Dermis microvascular lymphatic vessel endothelial cell (primary cell): ENCODE data around the gene CNR1. TPM values are rescaled to one million over a fixed set of nuclear protein-coding genes. Genes with fewer than 3 reads are reported as not detected.
"Not testable (repeated sequence)": the region's sequence is repeated elsewhere in the genome, so short reads cannot be mapped to it uniquely, and the experiment has no call there.

Source experiments
- DNase-seq, 2 donors: peaks; one replicate each; pipeline versions ENCODE4 v3.0.0 to v3.0.0-alpha.2; 2010; ENCODE audit warnings: low read depth in 2 of 2
- total RNA-seq: library from RNA; depleted of rRNA; stranded (reverse); fragments of >200 nt; gene quantifications from 2 replicates; pipeline ENCODE4 v1.2.1, GENCODE V29; 2014

Gene CNR1
- total RNA-seq, result under 0.01 TPM in 1 of 2 replicates, not detected in the other

DNA sequence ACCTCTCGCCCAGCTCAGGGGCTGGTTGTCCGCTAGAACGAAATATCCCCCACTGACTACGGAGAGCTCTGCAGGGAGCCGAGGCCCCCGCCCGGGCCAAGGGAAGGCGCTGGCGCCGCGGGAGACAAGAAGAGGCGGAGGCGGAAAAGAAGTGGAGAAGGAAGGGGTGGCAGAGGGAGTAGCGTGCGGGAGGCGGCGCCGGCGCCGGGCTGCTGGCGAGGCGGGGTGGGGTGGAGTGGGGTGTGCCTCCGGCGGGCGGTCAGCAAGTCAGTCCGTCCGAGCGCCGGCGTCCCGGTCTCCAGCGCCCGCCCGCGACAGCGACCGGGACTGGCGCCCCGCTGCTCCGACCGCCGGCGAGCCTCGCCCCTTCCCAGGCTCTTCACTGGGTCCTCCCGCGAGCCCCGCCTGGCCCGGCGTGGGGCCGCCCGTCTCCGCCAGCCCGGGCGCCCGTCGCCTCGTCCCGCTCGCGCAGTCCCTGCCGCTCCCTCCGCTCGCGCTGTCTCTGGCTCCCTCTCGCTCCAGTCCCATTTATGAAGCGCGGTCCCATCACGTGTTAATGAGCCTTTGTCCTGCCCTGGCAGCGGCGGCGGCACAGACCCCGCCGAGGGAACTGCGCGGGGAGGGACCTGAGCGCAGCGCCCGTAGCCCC is at the start of gene CNR1:
TSS of gene CNR1 (minus strand) at position 504 of the 649 bp plus-strand sequence. CDS start 21,073 bp downstream, outside the sequence.
- peak in 1 of 2 donors; percentile 34 for DNase-seq

GRCh38 chr6:88211446-88211845 is 45.3 kb upstream of the CNR1 start:
- DNase-seq, result no peak

DNA sequence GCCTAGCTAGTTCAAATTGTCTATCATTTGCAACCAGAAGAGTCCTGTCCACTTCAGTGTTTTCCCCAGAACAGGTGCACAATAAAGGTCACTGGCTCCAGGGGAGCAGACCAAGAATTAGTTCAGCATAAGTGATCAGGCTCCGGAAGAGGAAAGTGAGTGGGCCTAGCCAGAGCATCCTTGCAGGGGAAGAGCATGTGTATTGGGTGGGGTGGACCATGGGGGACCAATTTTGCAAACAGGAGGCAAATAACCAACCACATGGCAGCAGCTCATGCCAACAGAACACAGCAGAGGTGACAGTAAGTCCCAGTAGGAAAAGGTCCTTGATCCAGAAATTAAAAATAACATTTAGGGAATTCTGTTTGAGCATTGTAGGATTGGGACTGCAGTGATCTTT is 43.2 kb upstream of the CNR1 start:
- no peak for DNase-seq

DNA sequence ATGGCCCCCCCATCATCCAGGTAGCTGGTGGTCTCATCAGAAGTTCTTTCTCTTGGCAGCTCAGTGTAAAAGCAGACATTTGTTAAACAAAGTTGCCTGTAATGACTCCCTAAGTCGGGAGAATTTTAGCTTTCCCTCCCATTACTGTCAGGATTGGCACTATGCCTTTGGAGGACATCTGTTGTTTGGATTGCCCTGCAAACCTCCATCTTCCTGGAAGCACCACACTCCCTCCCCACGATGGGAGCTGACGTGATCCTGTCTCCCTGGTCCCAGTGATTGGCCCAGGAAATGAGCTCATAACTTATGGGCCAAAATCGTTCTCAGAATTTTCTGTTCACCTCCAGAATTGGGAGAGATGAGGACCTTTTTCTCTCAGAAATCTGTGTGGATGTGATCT is 42.6 kb upstream of the CNR1 start:
- DNase-seq, result no peak

DNA sequence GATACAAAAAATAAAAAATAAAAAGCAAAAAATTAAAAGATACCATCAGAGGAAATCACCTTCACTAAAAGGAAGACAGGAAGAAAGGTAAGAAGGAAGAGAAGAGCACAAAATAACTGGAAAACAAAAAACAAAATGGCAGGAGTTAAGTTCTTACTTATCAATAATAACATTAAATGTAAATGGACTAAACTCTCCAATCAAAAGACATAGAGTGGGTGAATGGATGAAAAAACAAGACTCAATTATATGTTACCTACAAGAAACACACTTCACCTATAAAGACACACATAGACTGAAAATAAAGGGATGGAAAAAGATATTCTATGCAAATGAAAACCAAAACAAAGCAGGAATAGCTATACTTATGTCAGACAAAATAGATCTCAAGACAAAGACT is 35.6 kb upstream of the CNR1 start:
- not testable (repeated sequence) for DNase-seq

- DNase-seq, result no peak
Observed at GRCh38 chr6:88184921-88185320, 18.8 kb upstream of the CNR1 start.

GRCh38 chr6:88183471-88183870 is 17.3 kb upstream of the CNR1 start:
- DNase-seq, result no peak

DNA sequence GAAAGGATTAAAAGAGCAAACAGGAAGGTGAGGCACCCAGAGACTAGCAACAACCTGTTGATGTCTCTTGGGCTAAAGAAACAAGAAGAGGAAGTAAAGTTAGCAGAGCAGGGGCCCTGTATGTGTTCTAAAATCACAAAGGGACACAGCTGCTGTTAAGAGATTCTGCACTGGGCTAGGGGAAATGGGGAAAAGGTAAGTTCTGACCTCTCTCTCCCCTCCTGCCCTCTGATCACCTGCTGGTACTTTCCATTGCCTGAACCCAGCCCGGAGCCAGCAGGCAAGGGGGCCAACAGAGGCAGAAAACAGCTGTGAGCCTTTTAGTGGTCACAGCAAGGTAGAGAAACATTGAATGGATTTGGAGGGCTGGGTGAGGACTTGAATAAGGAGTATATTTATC is 13.5 kb upstream of the CNR1 start:
- DNase-seq, result no peak

GRCh38 chr6:88177961-88178464 is 11.9 kb upstream of the CNR1 start:
- DNase-seq, result no peak

- DNase-seq, result no peak
Observed at GRCh38 chr6:88174906-88175305, 8.8 kb upstream of the CNR1 start.

DNA sequence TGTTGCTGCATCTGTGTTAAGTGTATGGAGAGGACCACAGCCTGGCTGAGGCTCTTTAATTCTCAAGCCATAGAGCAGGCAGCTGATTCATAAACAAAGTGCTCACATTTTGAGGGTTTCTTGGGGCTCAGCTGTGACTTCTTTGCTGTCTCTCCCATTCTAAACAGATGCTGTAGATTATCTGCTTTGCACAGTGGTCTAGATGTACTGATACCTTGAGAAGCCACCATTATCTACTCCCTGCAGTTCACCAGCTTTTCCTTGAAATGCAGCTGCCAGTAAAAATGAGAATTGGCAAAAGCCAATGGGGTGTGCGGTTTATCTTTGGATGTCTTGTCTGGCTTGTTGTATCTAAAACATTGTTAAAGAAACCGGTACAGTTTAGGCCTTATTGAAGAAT is 5.2 kb upstream of the CNR1 start:
- no peak for DNase-seq

DNA sequence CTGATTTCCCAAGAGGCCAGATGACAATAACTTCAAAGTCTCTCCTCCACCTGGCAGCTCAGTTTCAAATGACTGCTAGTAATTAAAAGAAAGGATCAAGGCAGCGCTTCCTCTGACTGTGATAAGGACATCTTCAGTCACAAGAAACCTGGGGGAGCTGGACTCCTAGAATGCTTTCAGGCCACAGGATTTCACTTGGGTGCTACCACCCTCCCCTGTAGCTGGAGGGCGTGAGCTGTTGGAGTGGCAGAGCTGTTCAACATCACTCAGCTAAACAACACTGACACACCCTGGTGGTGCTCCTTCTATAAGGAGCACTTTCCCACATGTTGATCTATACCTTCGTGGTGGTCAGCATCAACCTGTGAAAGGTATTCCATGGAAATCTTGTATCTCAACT is 2.2 kb upstream of the CNR1 start:
- DNase-seq, result no peak

- DNase-seq, result no peak
Observed at GRCh38 chr6:88167352-88167937, 1.3 kb upstream of the CNR1 start.

DNA sequence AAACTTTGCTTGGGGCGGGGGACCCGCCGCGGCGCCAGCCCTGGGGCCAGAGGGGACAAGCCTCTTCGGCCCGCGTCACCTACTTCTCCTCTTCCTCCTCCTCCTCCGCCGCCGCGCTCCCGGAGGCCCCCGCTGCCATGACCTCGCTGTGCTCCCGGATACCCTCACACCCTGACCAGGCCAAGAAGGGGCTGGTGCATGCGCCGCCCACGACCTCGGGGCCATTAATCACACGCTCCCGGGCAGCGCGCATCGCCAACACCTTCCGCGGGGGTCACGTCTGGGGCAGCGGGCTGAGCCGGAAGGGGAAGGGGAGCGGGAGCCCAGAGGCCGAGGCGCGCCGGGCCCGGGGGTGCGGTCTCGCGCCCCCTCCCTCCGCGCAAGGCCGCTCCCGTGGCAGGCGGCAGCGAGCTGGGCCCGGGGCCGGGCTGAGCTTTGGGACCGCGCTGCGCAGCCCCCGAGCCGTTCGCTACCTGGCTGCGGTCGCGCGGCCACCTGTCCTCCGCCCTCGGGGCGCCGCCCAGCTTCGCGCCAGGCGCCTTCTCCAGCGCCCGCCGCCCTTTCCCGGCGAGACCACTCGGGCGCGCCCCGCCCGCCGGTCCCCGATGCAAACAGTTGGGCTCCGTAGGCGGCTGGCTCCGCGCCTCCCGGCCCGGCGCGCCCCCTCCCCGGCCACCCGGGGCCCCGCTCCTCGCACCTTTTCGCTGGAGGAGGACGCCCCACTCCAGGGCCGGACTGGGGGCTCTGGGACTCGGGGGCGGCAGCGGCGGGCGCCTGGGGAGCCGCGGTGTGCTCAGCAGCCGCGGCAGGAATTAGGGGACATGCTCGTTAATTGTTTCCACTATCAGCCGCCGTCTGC is 575 bp upstream of the CNR1 start:
- DNase-seq, result no peak

GRCh38 chr6:88165087-88165843 is 882 bp downstream of the CNR1 start:
- no peak for DNase-seq

GRCh38 chr6:88164061-88164460 is 2.1 kb downstream of the CNR1 start:
- DNase-seq, result no peak

- no peak for DNase-seq
Observed at GRCh38 chr6:88163616-88164015, 2.5 kb downstream of the CNR1 start.

GRCh38 chr6:88161940-88162339 is 4.2 kb downstream of the CNR1 start:
- no peak for DNase-seq

GRCh38 chr6:88157106-88157505 is 9.0 kb downstream of the CNR1 start:
- no peak for DNase-seq

- DNase-seq, result no peak
Observed at GRCh38 chr6:88145298-88145963, 20.7 kb downstream of the CNR1 start.

- DNase-seq, result no peak
Observed at GRCh38 chr6:88144637-88145297, 21.4 kb downstream of the CNR1 start.
